Measurements from ENCODE around the gene IGSF22. TPM values are rescaled to one million over a fixed set of nuclear protein-coding genes. Genes with fewer than 3 reads are reported as not detected.

The IGSF22 gene
- total RNA-seq (0.38 TPM), polyA plus RNA-seq (0.57 TPM)
- long read RNA-seq, donor 1: 0 reads
- long read RNA-seq, donor 2: 0 reads
- long read RNA-seq, donor 3: 0 reads
- long read RNA-seq, donor 4: 0 reads
- long read RNA-seq, donor 5: 0 reads
- long read RNA-seq, donor 6: 0 reads
- long read RNA-seq, donor 7: 0 reads
- long read RNA-seq, donor 8: 0 reads
- long read RNA-seq, donor 9: 0 reads
- long read RNA-seq, donor 10: 0 reads

- DNase-seq (ENCODE audit: low read depth in 6 of 9, low spot score in 9 of 9): no peak
- Histone ChIP-seq H3K4me1 (ENCODE audit: control insufficient read depth in 2 of 2, insufficient read depth in 2 of 2, low read length in 2 of 2) (peaks cover 0 to 14% of the 10 kb centered on the region in 2 donors), H3K27me3 (ENCODE audit: control insufficient read depth in 2 of 2, insufficient read depth in 1 of 2, low read length in 1 of 2) (peaks cover 0 to 10% of the 10 kb centered on the region in 2 donors), H3K4me3 (ENCODE audit: low read length in 2 of 2) (no peak within 1 kb of the TSS), H3K9me3 (ENCODE audit: control insufficient read depth in 2 of 2, insufficient read depth in 1 of 2, low read length in 1 of 2) (peaks cover 0 to 2% of the 10 kb centered on the region in 2 donors), H3K36me3 (ENCODE audit: control insufficient read depth in 2 of 2, insufficient read depth in 2 of 2, low read length in 1 of 2) (no peaks in the 10 kb centered on the region), H3K27ac (ENCODE audit: low read depth in 1 of 2, low read length in 1 of 2) (no peak within 1 kb of the TSS)
- 95% methylated on average over 7 of the region's 7 CpGs for WGBS
These were observed at the start of gene IGSF22 for GRCh38 chr11:18726040-18726439. TSS of gene IGSF22 (minus strand) at chr11:18726188. CDS start at chr11:18724236, 1,952 bp downstream.

- Histone ChIP-seq H3K36me3 (ENCODE audit: control insufficient read depth in 2 of 2, insufficient read depth in 2 of 2, low read length in 1 of 2) (no peaks in the 10 kb centered on the region), H3K27ac (ENCODE audit: low read depth in 1 of 2, low read length in 1 of 2) (no peak overlapping the region), H3K4me1 (ENCODE audit: control insufficient read depth in 2 of 2, insufficient read depth in 2 of 2, low read length in 2 of 2) (no peaks in the 10 kb centered on the region), H3K27me3 (ENCODE audit: control insufficient read depth in 2 of 2, insufficient read depth in 1 of 2, low read length in 1 of 2) (peaks cover 0 to 7% of the 10 kb centered on the region in 2 donors), H3K9me3 (ENCODE audit: control insufficient read depth in 2 of 2, insufficient read depth in 1 of 2, low read length in 1 of 2) (no peaks in the 10 kb centered on the region), H3K4me3 (ENCODE audit: low read length in 2 of 2) (no peak overlapping the region)
- no peak for DNase-seq (ENCODE audit: low read depth in 6 of 9, low spot score in 9 of 9)
- WGBS: 91% methylated on average over 7 of the region's 7 CpGs
These were observed 48.8 kb upstream of the IGSF22 start for GRCh38 chr11:18774801-18775200.

- H3K4me3 ChIP-seq (ENCODE audit: low read length in 2 of 2): no peak overlapping the region
- H3K4me1 ChIP-seq (ENCODE audit: control insufficient read depth in 2 of 2, insufficient read depth in 2 of 2, low read length in 2 of 2): no peaks in the 10 kb centered on the region
- no peaks in the 10 kb centered on the region for H3K9me3 ChIP-seq (ENCODE audit: control insufficient read depth in 2 of 2, insufficient read depth in 1 of 2, low read length in 1 of 2)
- WGBS: 93% methylated on average over 3 of the region's 3 CpGs
- no peaks in the 10 kb centered on the region for H3K36me3 ChIP-seq (ENCODE audit: control insufficient read depth in 2 of 2, insufficient read depth in 2 of 2, low read length in 1 of 2)
- DNase-seq (ENCODE audit: low read depth in 6 of 9, low spot score in 9 of 9): no peak
- H3K27me3 ChIP-seq (ENCODE audit: control insufficient read depth in 2 of 2, insufficient read depth in 1 of 2, low read length in 1 of 2): peaks cover 0 to 7% of the 10 kb centered on the region in 2 donors
- H3K27ac ChIP-seq (ENCODE audit: low read depth in 1 of 2, low read length in 1 of 2): no peak overlapping the region
These were observed 47.7 kb upstream of the IGSF22 start for GRCh38 chr11:18773681-18774080.

- Histone ChIP-seq H3K9me3 (ENCODE audit: control insufficient read depth in 2 of 2, insufficient read depth in 1 of 2, low read length in 1 of 2) (no peaks in the 10 kb centered on the region), H3K27ac (ENCODE audit: low read depth in 1 of 2, low read length in 1 of 2) (no peak overlapping the region), H3K4me3 (ENCODE audit: low read length in 2 of 2) (no peak overlapping the region), H3K36me3 (ENCODE audit: control insufficient read depth in 2 of 2, insufficient read depth in 2 of 2, low read length in 1 of 2) (no peaks in the 10 kb centered on the region), H3K4me1 (ENCODE audit: control insufficient read depth in 2 of 2, insufficient read depth in 2 of 2, low read length in 2 of 2) (no peaks in the 10 kb centered on the region), H3K27me3 (ENCODE audit: control insufficient read depth in 2 of 2, insufficient read depth in 1 of 2, low read length in 1 of 2) (peaks cover 0 to 7% of the 10 kb centered on the region in 2 donors)
- 86% methylated on average over 8 of the region's 8 CpGs for WGBS
- DNase-seq (ENCODE audit: low read depth in 6 of 9, low spot score in 9 of 9): no peak
These were observed 47.1 kb upstream of the IGSF22 start for GRCh38 chr11:18773104-18773503.

GRCh38 chr11:18772211-18772610, 46.2 kb upstream of the IGSF22 start:
- Histone ChIP-seq H3K27me3 (ENCODE audit: control insufficient read depth in 2 of 2, insufficient read depth in 1 of 2, low read length in 1 of 2) (peaks cover 0 to 7% of the 10 kb centered on the region in 2 donors), H3K4me1 (ENCODE audit: control insufficient read depth in 2 of 2, insufficient read depth in 2 of 2, low read length in 2 of 2) (no peaks in the 10 kb centered on the region), H3K36me3 (ENCODE audit: control insufficient read depth in 2 of 2, insufficient read depth in 2 of 2, low read length in 1 of 2) (no peaks in the 10 kb centered on the region), H3K4me3 (ENCODE audit: low read length in 2 of 2) (no peak overlapping the region), H3K9me3 (ENCODE audit: control insufficient read depth in 2 of 2, insufficient read depth in 1 of 2, low read length in 1 of 2) (no peaks in the 10 kb centered on the region), H3K27ac (ENCODE audit: low read depth in 1 of 2, low read length in 1 of 2) (no peak overlapping the region)
- no peak for DNase-seq (ENCODE audit: low read depth in 6 of 9, low spot score in 9 of 9)
- 90% methylated on average over 5 of the region's 5 CpGs for WGBS

GRCh38 chr11:18771266-18772035, 45.5 kb upstream of the IGSF22 start:
- WGBS: 90% methylated on average over 13 of the region's 13 CpGs
- DNase-seq (ENCODE audit: low read depth in 6 of 9, low spot score in 9 of 9): no peak
- no peaks in the 10 kb centered on the region for H3K9me3 ChIP-seq (ENCODE audit: control insufficient read depth in 2 of 2, insufficient read depth in 1 of 2, low read length in 1 of 2)
- H3K4me1 ChIP-seq (ENCODE audit: control insufficient read depth in 2 of 2, insufficient read depth in 2 of 2, low read length in 2 of 2): no peaks in the 10 kb centered on the region
- no peaks in the 10 kb centered on the region for H3K36me3 ChIP-seq (ENCODE audit: control insufficient read depth in 2 of 2, insufficient read depth in 2 of 2, low read length in 1 of 2)
- H3K4me3 ChIP-seq (ENCODE audit: low read length in 2 of 2): no peak overlapping the region
- H3K27ac ChIP-seq (ENCODE audit: low read depth in 1 of 2, low read length in 1 of 2): no peak overlapping the region
- H3K27me3 ChIP-seq (ENCODE audit: control insufficient read depth in 2 of 2, insufficient read depth in 1 of 2, low read length in 1 of 2): peaks cover 0 to 7% of the 10 kb centered on the region in 2 donors

- no peak for DNase-seq (ENCODE audit: low read depth in 6 of 9, low spot score in 9 of 9)
- 89% methylated on average over 11 of the region's 11 CpGs for WGBS
These were observed 44.6 kb upstream of the IGSF22 start for GRCh38 chr11:18770479-18771125.

GRCh38 chr11:18769802-18770456, 43.9 kb upstream of the IGSF22 start:
- no peak overlapping the region for H3K27ac ChIP-seq (ENCODE audit: low read depth in 1 of 2, low read length in 1 of 2)
- no peak overlapping the region for H3K4me3 ChIP-seq (ENCODE audit: low read length in 2 of 2)
- DNase-seq (ENCODE audit: low read depth in 6 of 9, low spot score in 9 of 9): no peak
- no peaks in the 10 kb centered on the region for H3K9me3 ChIP-seq (ENCODE audit: control insufficient read depth in 2 of 2, insufficient read depth in 1 of 2, low read length in 1 of 2)
- H3K36me3 ChIP-seq (ENCODE audit: control insufficient read depth in 2 of 2, insufficient read depth in 2 of 2, low read length in 1 of 2): no peaks in the 10 kb centered on the region
- peaks cover 0 to 4% of the 10 kb centered on the region in 2 donors for H3K27me3 ChIP-seq (ENCODE audit: control insufficient read depth in 2 of 2, insufficient read depth in 1 of 2, low read length in 1 of 2)
- no peaks in the 10 kb centered on the region for H3K4me1 ChIP-seq (ENCODE audit: control insufficient read depth in 2 of 2, insufficient read depth in 2 of 2, low read length in 2 of 2)
- WGBS: 42% methylated on average over 8 of the region's 8 CpGs

More at GRCh38 chr11:18770479-18771125, 44.6 kb upstream of the IGSF22 start:
- Histone ChIP-seq H3K27ac (ENCODE audit: low read depth in 1 of 2, low read length in 1 of 2) (no peak overlapping the region), H3K36me3 (ENCODE audit: control insufficient read depth in 2 of 2, insufficient read depth in 2 of 2, low read length in 1 of 2) (no peaks in the 10 kb centered on the region), H3K4me3 (ENCODE audit: low read length in 2 of 2) (no peak overlapping the region), H3K27me3 (ENCODE audit: control insufficient read depth in 2 of 2, insufficient read depth in 1 of 2, low read length in 1 of 2) (peaks cover 0 to 7% of the 10 kb centered on the region in 2 donors), H3K9me3 (ENCODE audit: control insufficient read depth in 2 of 2, insufficient read depth in 1 of 2, low read length in 1 of 2) (no peaks in the 10 kb centered on the region), H3K4me1 (ENCODE audit: control insufficient read depth in 2 of 2, insufficient read depth in 2 of 2, low read length in 2 of 2) (no peaks in the 10 kb centered on the region)

All from thymus (tissue), 14 donors.